Upper lobe of left lung (tissue), 6 donors: Measurements from ENCODE around the gene USP37. TPM values are rescaled to one million over a fixed set of nuclear protein-coding genes. Genes with fewer than 3 reads are reported as not detected.
A peak's percentile ranks its signal among the peaks of the same experiment; 100 is the strongest.

Experiments used
- ATAC-seq, 2 donors: fragments of 200-7000 bp; cut with Tn5 transposase; one replicate each; pipeline ENCODE4 v1.9.1; 2022; ENCODE audit warnings: mild to moderate bottlenecking in 2 of 2, moderate library complexity in 2 of 2; ENCODE audit not compliant: low FRiP score in 2 of 2
- DNase-seq, 2 donors: peaks; one replicate each; pipeline ENCODE4 v3.0.0-alpha.2; 2019 to 2020
- H3K27ac ChIP-seq, 4 donors: fragments of 200-600 bp; sonication (generic); one replicate each; pipeline ENCODE4 v1.5.1; 2016 to 2019
- H3K27me3 ChIP-seq, 4 donors: fragments of 200-600 bp; sonication (generic); one replicate each; pipeline ENCODE4 v1.5.1; 2017 to 2019
- H3K36me3 ChIP-seq, 4 donors: fragments of 200-600 bp; sonication (generic); one replicate each; pipeline ENCODE4 v1.5.1; 2016 to 2019
- H3K4me1 ChIP-seq, 4 donors: fragments of 200-600 bp; sonication (generic); one replicate each; pipeline ENCODE4 v1.5.1; 2018 to 2019
- H3K4me3 ChIP-seq, 4 donors: fragments of 200-600 bp; sonication (generic); one replicate each; pipeline ENCODE4 v1.5.1; 2017 to 2019; ENCODE audit warnings: mild to moderate bottlenecking in 2 of 4, moderate library complexity in 1 of 4
- H3K9me3 ChIP-seq, 4 donors: fragments of 200-600 bp; sonication (generic); one replicate each; pipeline ENCODE4 v1.5.1; 2018 to 2019
- CTCF ChIP-seq, 6 experiments: fragments of 450-650 bp in 4 of 6; fragments of 200-600 bp in 2 of 6; sonication (generic) in 2 of 6; IDR thresholded peaks; one replicate each; pipeline ENCODE4 v1.5.1; 2016 to 2019; ENCODE audit warnings: antibody characterized with exemption in 6 of 6
- EP300 ChIP-seq, 4 donors: sonication (generic); formaldehyde crosslinking; IDR thresholded peaks; one replicate each; pipeline ENCODE4 v1.5.1; 2017; ENCODE audit warnings: antibody characterized with exemption in 4 of 4, control low read depth in 2 of 4
- POLR2A ChIP-seq, 4 donors: fragments of 450-650 bp; IDR thresholded peaks; one replicate each; pipeline ENCODE4 v1.5.1; 2016 to 2017; ENCODE audit warnings: antibody characterized with exemption in 4 of 4, mild to moderate bottlenecking in 2 of 4
- POLR2AphosphoS5 ChIP-seq, 2 donors: sonication (generic); formaldehyde crosslinking; IDR thresholded peaks; one replicate each; pipeline ENCODE4 v1.5.1; 2017; ENCODE audit warnings: antibody characterized with exemption in 2 of 2
- WGBS, 2 donors: methylation state at CpG; one replicate each; pipeline ENCODE4 v1.1.5; 2017 to 2018; 5-methylcytosine and 5-hydroxymethylcytosine counted together
- total RNA-seq, 6 donors: library from RNA; depleted of rRNA in 4 of 6; stranded (reverse); fragments of >200 nt in 4 of 6; gene quantifications; one replicate each; pipeline versions ENCODE4 v1.1.0 to v1.2.1, GENCODE V29; 2016 to 2021
- donor health status: DM: no; HTN: no; CAD: no; lungs with moderate emphysema.
- donor health status: DM: no; HTN: yes; CAD: no; lungs with severe emphysema.

USP37 gene
- total RNA-seq, 6 donors from 2014 or later = 9.0 to 31.4 (median 13.1) TPM

- Histone ChIP-seq H3K36me3 (peaks cover 21 to 43% (median 35%) of the 10 kb centered on the region in 4 donors), H3K4me1 (peaks cover 48 to 73% (median 59%) of the 10 kb centered on the region in 4 donors), H3K9me3 (no peaks in the 10 kb centered on the region), H3K4me3 (no peak overlapping the region), H3K27me3 (no peaks in the 10 kb centered on the region), H3K27ac (peak overlapping the region in 2 of 4 donors; percentile 93 to 99)
- no peak for TF ChIP-seq EP300 (IDR thresholded peaks at IDR 0.05)
- TF ChIP-seq POLR2A (IDR thresholded peaks at IDR 0.05) = no peak
- TF ChIP-seq POLR2AphosphoS5 (IDR thresholded peaks at IDR 0.05) = no peak
- no peak for TF ChIP-seq CTCF (IDR thresholded peaks at IDR 0.05)
- no peak for DNase-seq
- WGBS, 2 donors = 77 to 82% methylated on average over 7 of the region's 7 CpGs
- no peak for ATAC-seq
These were observed 164.3 kb downstream of the USP37 start for GRCh38 chr2:218403810-218404209.

- WGBS, 2 donors = 80 to 88% methylated on average over 8 to 22 of the region's 26 CpGs
- no peak for ATAC-seq
- H3K4me1 ChIP-seq = peaks cover 48 to 77% (median 61%) of the 10 kb centered on the region in 4 donors
These were observed 165.2 kb downstream of the USP37 start for GRCh38 chr2:218402911-218403411.

GRCh38 chr2:218402491-218402901 is 165.7 kb downstream of the USP37 start:
- H3K4me3 ChIP-seq = peak overlapping the region in 1 of 4 donors; percentile 93
- DNase-seq (peak in 1 of 2 donors; percentile 67), ATAC-seq (no peak)
- no peaks in the 10 kb centered on the region for H3K27me3 ChIP-seq
- H3K4me1 ChIP-seq = peaks cover 46 to 77% (median 61%) of the 10 kb centered on the region in 4 donors
- H3K9me3 ChIP-seq = no peaks in the 10 kb centered on the region
- no peak for TF ChIP-seq EP300 (IDR thresholded peaks at IDR 0.05)
- TF ChIP-seq POLR2AphosphoS5 (IDR thresholded peaks at IDR 0.05) = no peak
- no peak for TF ChIP-seq POLR2A (IDR thresholded peaks at IDR 0.05)
- TF ChIP-seq CTCF (IDR thresholded peaks at IDR 0.05) = no peak
- H3K27ac ChIP-seq = peak overlapping the region; percentile 94 to 99 (median 99)
- peaks cover 21 to 43% (median 35%) of the 10 kb centered on the region in 4 donors for H3K36me3 ChIP-seq
- WGBS, 2 donors = 67 to 75% methylated on average over 7 to 8 of the region's 8 CpGs

More at GRCh38 chr2:218402911-218403411, 165.2 kb downstream of the USP37 start:
- DNase-seq = peak in 1 of 2 donors; percentile 82
- peaks cover 21 to 43% (median 35%) of the 10 kb centered on the region in 4 donors for H3K36me3 ChIP-seq
- peak overlapping the region in 3 of 4 donors; percentile 94 to 99 (median 99) for H3K27ac ChIP-seq
- H3K27me3 ChIP-seq = no peaks in the 10 kb centered on the region
- peak overlapping the region in 1 of 4 donors; percentile 93 for H3K4me3 ChIP-seq
- no peak for TF ChIP-seq CTCF (IDR thresholded peaks at IDR 0.05)
- no peak for TF ChIP-seq EP300 (IDR thresholded peaks at IDR 0.05)
- TF ChIP-seq POLR2A (IDR thresholded peaks at IDR 0.05) = no peak
- TF ChIP-seq POLR2AphosphoS5 (IDR thresholded peaks at IDR 0.05) = no peak
- H3K9me3 ChIP-seq = no peaks in the 10 kb centered on the region

GRCh38 chr2:218401890-218402289 is 166.3 kb downstream of the USP37 start:
- no peak for TF ChIP-seq CTCF (IDR thresholded peaks at IDR 0.05)
- no peak for TF ChIP-seq POLR2AphosphoS5 (IDR thresholded peaks at IDR 0.05)
- no peak for TF ChIP-seq EP300 (IDR thresholded peaks at IDR 0.05)
- DNase-seq (peak; percentile 31 to 69), ATAC-seq (no peak)
- Histone ChIP-seq H3K27ac (peak overlapping the region; percentile 94 to 99 (median 99)), H3K27me3 (no peaks in the 10 kb centered on the region), H3K9me3 (no peaks in the 10 kb centered on the region), H3K36me3 (peaks cover 21 to 43% (median 35%) of the 10 kb centered on the region in 4 donors), H3K4me3 (peak overlapping the region in 3 of 4 donors; percentile 92 to 98 (median 93)), H3K4me1 (peaks cover 46 to 77% (median 61%) of the 10 kb centered on the region in 4 donors)
- WGBS, 2 donors = 57% methylated on average over 9 of the region's 9 CpGs; no CpG with 5 or more reads in 1 of the 2 donors
